HuH-7 (cell line): ENCODE data around the gene CASP1.
"Not testable (repeated sequence)": the region's sequence is repeated elsewhere in the genome, so short reads cannot be mapped to it uniquely, and the experiment has no call there.

Source experiments
- DNase-seq: peaks from one replicate; pipeline ENCODE4 v3.0.0; 2011; ENCODE audit warnings: low spot score

Gene CASP1

GRCh38 chr11:105034813-105035620 is at the start of gene CASP1:
CASP1 (minus strand) TSS chr11:105035144; CDS start chr11:105035113, 31 bp downstream.
- DNase-seq = no peak

- DNase-seq = no peak
Measured at GRCh38 chr11:105081412-105082150, 46.6 kb upstream of the CASP1 start.

- not testable (repeated sequence) for DNase-seq
Measured at GRCh38 chr11:105080171-105080906, 45.4 kb upstream of the CASP1 start.

- DNase-seq = no peak
Measured at GRCh38 chr11:105078283-105078682, 43.3 kb upstream of the CASP1 start.

GRCh38 chr11:105077141-105077790 is 42.3 kb upstream of the CASP1 start:
- not testable (repeated sequence) for DNase-seq

GRCh38 chr11:105074166-105074530 is 39.2 kb upstream of the CASP1 start:
- no peak for DNase-seq

GRCh38 chr11:105073456-105074165 is 38.7 kb upstream of the CASP1 start:
- no peak for DNase-seq

- DNase-seq = not testable (repeated sequence)
Measured at GRCh38 chr11:105072080-105072479, 37.1 kb upstream of the CASP1 start.

- DNase-seq = no peak
Measured at GRCh38 chr11:105071089-105071732, 36.3 kb upstream of the CASP1 start.

- no peak for DNase-seq
Measured at GRCh38 chr11:105070306-105070705, 35.4 kb upstream of the CASP1 start.

- DNase-seq = not testable (repeated sequence)
Measured at GRCh38 chr11:105069749-105070148, 34.8 kb upstream of the CASP1 start.

- not testable (repeated sequence) for DNase-seq
Measured at GRCh38 chr11:105063245-105063941, 28.4 kb upstream of the CASP1 start.

GRCh38 chr11:105057432-105057831 is 22.5 kb upstream of the CASP1 start:
- no peak for DNase-seq

GRCh38 chr11:105056446-105056845 is 21.5 kb upstream of the CASP1 start:
- DNase-seq = no peak

GRCh38 chr11:105054723-105055493 is 20.0 kb upstream of the CASP1 start:
- no peak for DNase-seq

- DNase-seq = no peak
Measured at GRCh38 chr11:105052487-105052886, 17.5 kb upstream of the CASP1 start.

GRCh38 chr11:105051559-105051958 is 16.6 kb upstream of the CASP1 start:
- DNase-seq = no peak

- no peak for DNase-seq
Measured at GRCh38 chr11:105049481-105049880, 14.5 kb upstream of the CASP1 start.

GRCh38 chr11:105046898-105047579 is 12.1 kb upstream of the CASP1 start:
- peak; percentile 5 for DNase-seq
